Head of caudate nucleus (tissue), 42 donors: ENCODE data around the gene FBP1.

Source experiments
- DNase-seq, 42 donors: peaks; one replicate each; pipeline versions ENCODE4 v3.0.0 to v3.0.0-alpha.2; 2020 to 2021; ENCODE audit warnings: mixed read lengths in 7 of 42
- intact Hi-C: fragments of 100-400 bp; cut with DNase I; formaldehyde crosslinking; loops from one replicate; pipeline ENCODE4 v1.15.0; 2022

Gene FBP1

DNA sequence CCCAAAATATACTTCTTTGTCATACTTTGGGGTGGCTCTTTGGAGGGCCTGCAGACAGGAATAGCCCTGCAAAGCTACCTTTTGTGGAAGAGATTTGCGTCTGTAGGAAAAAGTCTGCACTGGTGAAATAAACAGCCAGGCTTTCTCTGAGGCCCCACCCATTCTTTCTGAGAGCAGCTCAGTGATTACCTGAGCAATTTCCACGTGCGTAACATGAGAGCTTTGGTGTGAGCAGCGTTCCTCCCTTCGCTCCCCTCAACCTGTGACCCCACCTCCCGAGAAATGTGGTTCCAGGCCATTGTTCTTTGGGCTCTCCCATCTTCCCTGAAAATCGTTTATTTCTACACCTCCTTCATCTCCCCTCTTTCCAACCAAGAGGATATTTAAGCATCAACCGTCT, 23.8 kb upstream of the FBP1 start:
- intact Hi-C loops: no loop called here
- DNase-seq: no peak

DNA sequence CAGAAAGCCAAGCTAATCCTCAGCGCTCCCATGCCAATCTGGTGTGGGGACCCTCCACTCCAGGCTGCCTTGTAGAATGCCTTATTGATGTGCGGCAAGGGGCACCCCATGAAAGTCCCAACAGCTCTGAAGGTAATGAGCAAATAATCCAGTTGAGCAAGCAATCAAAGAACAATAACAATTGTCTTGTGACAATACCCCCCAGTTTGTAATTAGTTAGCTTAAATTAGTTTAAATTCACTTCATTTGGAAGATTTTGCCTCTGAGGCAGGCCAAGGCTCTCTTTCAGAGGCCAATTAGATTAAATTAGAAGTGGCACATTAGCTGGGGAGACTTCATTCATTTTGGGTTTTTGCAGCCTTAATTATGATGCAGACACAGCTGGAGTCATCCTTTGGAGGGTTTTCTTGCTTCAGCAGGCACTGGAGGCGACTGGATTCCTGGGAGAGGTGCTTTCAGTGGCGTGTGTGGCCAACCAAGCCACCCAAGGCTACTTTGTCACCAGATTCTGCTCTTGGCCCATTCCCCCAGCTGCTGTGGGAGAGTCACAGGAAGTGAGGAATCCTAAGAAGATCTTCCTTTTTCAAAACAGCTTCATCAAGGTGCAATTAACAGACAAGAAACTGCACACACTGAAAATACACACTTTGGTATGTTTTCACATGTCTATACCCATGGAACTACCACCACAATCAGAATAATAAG, 17.9 kb upstream of the FBP1 start:
- peak in 1 of 42 donors; percentile 5 for DNase-seq
- intact Hi-C loops: no loop called here

DNA sequence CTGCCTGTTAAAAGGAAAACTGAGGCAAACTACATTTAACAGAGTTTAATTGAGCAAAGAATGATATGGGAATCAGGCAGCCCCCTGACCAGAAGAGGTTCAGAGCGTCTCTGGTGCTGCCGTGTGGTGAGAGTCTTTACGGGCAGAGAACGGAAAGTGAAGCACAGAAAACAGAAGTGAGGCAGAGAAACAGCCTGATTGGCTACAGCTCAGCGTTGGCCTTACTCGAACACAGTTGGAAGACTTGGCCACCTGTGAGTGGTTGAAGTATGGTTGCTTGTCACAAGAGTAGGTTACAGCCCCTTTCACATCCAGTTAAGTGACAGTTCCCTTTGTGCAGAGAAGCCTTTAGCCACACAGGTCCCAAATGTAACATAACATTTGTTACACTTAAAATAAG, 16.9 kb upstream of the FBP1 start:
- intact Hi-C loops: no loop called here
- DNase-seq: peak in 12 of 42 donors; percentile 17 to 56 (median 28)

DNA sequence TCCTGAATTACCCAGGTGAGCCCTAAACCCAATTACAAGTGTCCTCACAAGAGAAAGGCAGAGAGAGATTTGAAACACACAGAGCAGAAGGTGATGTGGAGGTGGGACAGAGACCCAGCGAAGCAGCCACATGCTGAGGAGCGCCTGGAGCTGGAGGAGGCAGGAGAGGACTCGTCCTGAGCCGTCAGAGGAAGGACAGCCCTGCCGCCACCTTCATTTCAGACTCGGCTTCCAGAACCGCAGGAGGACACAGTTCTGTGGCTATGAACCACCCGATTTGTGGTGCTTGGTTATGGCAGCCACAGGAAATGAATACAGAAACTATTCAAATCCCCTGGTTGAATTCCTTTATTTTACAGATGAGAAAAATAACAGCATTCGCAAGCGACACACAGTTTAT, 16.4 kb upstream of the FBP1 start:
- DNase-seq: no peak
- intact Hi-C loops: no loop called here

DNA sequence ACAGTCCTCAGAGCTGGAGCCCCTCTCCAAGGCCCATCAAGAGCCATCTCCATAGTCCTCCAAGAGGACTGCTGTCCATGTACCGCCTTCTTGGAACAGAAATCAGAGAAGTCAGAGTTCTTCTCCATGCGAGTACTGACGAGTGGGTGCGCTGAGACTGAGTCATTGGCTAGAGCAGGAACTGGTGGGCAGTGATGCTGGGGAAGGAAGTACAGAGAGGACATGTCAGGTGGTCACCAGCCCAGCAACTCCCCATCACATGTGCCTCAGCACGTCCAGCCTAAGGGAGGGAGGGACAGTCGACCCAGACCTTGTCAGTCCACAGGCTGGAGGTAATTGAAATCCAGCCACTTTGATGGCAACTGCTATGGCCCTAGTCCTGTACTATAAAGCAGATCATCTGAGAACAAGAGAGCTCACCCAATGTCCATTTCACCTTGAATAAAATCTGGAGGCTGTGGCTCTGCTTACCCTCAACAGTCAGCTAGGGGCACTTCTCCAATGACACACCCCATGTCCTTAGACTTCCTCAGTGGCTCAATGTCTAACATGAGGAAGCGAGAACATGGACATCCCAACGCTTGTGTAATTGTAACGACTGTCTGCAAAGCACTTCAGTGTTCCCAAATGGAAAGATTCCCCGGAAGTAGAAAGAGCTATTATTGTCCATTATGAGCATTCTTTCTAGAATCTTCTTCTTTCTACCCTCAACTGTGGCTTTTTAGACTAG, 15.0 kb upstream of the FBP1 start:
- intact Hi-C loops: no loop called here
- peak in 3 of 42 donors; percentile 2 to 28 (median 5) for DNase-seq

DNA sequence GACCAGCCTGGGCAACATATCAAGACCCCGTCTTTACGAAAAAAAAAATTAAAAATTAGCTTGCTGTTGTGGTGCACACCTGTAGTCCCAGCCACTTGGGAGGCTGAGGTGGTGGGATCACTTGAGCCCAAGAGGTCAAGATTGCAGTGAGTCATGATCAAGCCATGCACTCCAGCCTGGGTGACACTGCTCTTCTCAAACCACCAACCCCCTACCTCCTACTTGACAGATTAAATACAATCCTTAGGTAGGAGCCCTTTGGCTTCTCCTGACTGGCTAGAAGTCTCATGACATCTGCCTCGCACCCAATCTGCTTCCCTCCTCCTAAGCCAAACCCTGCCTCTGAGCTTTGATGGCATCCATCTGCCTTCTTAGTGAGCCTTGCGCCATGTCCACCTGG, 11.6 kb upstream of the FBP1 start:
- intact Hi-C loops: no loop called here
- no peak for DNase-seq

DNA sequence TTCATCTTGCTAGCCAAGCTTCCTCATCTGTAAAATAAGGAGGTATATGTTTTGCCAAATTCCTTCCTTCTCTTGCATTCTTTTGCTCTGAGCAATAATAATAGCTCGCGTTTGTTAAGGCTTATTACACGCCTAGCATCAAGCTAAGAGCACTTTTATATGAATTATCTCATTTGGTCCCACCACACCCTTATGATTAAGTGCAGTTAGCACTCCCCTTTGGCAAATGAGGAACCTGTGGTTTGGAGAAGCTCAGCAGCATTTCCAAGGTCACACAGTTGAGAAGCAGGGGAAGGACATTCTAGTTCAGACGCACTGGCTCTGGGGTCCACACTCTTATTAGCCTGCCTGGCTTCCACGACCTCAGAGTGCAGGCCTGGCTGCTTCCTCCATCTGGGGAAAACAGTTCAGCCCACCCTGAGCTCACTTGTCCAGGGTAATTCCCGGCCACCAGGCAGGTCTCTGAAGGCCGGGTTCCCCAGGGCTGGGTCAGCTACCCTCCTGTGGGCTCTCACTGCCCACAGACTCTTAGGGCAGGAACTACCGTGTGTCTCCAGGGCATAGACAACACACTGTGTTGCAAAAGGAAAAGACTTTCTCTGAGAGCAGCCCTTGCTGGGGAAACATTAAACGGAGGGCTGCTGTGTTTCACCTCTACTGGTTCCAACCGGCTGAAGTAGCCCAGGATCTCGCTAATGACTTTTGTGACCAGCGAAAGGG, 9.9 kb upstream of the FBP1 start:
- DNase-seq: no peak

DNA sequence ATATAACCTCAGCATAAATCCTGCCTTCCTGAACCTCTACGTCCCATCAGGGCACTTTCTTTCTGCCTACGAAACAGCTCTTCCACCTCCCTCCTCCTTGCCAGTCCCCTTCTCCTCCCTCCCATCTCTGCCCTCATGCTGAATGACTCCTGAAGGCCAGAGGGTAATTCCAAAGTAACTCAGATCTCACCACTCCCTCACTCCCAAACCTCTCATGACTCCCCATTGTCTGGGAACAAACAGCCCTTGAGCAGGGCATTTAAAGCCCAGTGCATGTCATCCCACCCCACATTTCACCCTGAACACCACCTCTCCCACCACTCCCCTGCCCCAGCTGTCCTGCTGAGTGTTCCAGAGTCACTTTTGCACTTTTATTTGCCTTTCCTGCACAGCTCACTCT, 8.9 kb upstream of the FBP1 start:
- DNase-seq: no peak
- intact Hi-C loops: no loop called here

More for the DNA sequence above, 9.9 kb upstream of the FBP1 start:
- intact Hi-C loops: no loop called here

DNA sequence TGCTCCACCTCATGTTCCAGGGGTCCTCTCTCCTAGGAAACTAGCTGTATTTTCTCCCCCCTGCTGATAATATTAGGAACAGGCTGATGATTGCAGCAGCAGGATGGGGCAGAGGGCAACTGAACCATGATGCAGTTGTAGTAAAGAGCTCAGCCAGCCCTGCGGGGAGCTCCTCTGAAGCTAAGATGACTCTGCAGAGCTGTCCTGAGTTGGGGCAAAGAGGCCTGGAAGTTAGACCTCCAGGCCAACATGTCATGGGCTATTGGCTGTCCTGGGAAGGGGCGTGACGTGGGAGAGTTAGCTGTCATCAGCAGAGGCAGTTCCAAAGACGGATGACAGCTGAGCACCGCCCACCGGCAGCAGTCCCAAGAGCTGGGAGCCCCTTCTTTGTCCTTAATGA, 6.6 kb upstream of the FBP1 start:
- no peak for DNase-seq
- intact Hi-C loops: no loop called here

DNA sequence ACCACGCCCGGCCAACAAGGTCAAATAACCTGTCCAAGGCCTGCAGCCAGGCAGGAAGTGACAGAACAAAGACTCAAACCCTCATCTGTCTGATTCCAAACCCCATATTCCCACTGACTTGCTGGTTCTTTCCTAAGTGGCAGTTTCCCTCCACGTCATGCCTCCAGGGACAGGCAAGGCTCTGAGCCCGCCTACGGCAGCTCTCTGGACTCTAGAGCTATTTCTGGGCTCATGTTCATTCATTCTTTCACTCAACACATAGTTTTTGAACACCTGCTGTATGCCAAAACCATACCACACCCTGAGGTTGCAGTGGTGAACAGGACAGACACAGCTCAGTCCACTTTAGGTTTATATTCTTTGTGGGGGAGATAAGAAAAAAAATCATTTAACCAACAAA, 5.2 kb upstream of the FBP1 start:
- intact Hi-C loops: no loop called here

DNA sequence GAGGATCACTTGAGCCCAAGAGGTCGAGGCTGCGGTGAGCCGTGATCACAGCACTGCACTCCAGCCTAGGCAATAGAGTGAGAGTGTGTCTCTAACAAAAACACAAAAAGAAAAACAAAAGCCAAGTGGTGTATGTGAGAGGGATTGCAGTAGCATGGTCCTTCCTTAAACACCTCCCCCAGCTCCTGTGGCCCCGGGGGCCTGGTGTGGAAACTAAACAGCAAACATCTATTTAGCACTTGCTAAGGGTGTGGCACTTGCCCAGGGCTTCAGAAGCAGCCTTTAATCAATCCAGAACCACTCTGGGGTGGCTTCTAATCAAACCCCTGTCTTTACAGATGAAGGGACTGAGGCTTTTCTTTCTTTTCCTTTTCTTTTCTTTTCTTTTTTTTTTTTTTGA, 4.4 kb upstream of the FBP1 start:
- intact Hi-C loops: no loop called here
- DNase-seq: no peak

More for the DNA sequence above, 5.2 kb upstream of the FBP1 start:
- DNase-seq: no peak

DNA sequence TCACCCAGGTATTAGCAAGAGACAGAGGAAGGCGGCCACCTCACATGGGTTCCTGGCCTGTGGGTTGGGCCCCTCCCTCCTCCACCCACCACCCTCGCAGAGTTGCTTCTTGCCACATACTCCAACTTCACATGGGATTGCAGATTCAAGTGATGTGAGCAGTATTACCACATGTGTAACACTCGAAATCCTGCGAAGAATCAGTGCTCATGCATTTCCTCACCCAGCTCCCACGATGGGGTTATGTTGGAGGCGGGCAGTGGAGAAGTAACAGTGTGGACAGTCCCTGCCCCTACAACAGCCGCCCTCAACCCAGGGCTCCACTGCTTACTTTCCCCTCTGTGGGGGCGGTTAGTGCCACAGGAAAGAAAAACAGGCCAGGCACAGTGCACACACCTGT, 3.9 kb upstream of the FBP1 start:
- no peak for DNase-seq
- intact Hi-C loops: no loop called here

DNA sequence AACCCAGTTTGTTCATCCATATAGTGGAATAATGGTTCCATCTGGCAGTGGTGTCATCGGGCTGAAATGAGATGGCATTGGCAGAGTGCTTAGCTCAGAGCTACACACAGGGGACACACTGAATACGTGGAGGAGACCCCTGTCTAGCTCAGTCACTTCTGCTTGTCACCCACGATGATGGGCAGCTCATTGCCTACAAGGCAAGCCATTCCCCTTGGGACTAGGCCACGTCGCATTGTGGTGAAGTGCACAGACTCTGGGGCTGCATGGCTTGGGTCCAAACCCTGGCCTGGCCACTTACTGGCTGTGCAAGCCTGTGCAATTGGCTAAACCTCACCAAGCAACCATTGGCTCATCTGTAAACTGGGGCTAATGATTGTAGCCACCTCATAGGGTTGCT, 3.2 kb upstream of the FBP1 start:
- DNase-seq: no peak
- intact Hi-C loops: no loop called here

DNA sequence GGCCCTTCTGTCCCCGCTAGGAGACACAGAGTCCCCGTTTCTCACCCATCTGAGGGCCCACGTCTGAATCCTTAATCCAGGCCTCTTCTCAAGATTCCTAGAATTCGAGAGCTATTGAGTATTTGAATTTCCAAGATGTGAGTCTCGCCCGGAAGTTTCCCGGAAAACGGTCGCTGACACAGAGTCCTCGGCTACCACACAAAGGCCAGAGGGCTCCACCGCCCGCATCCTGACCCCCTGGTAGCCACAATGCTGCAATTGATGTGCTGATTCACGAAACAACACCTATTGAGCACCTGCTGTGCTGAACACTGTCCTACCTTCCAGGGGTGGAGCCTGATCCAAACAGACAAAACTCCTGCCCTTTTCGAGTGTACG, 670 bp upstream of the FBP1 start:
- intact Hi-C loops: no loop called here
- DNase-seq: no peak

DNA sequence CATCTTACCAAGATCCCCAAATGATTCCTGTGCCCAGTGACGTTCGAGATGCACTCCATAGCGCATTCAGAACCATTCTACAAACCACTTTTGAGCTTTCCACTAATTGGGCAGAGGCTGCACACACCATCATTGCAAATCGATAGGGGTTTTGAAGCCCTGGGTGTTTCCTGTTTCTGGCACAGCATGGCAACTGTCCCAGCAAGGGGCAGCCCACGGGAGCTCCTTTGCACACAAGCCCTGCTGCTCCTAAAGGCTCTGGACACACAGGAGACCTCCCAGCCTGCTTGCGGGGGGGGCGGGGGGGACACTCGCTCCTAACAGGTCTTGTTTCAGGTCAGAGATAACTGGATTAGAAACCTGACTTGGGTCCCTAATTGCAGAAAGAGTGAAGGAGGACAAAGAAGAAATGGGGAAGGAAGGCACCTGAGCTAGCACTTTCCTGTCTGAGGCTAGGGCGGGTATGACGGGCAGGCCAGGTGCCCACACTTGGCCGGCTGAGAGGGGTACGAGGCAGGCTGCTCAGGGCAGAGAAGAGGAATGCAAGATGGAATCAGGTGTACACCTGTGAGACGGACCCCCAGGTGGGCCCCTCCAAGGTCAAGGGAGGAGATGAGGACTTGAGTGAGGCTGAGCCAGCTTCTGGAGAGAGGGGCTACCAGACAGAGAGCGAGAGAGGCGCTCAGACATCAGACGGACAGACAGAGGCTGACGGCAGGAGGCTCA, 820 bp downstream of the FBP1 start:
- no peak for DNase-seq
- intact Hi-C loops: no loop called here

DNA sequence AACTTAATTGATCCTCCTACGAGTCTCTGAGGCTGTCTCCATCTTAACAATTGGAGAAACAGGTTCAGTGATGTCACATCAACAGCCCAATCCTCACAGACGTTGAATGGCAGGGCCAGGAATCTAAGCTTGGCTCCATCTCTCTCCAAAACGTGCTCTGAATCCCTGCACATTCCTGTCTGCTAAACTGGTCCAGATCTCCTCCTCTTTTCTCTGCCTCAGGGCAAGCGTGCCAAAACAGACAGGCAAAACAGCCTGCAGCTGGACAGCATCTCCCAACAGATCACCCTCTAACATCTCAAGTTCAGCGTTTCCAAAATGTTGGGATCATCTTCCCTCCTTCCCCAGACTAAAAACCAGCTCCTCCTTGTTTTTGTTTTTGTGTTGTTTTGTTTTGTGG, 6.6 kb downstream of the FBP1 start:
- intact Hi-C loops: no loop called here
- peak in 2 of 42 donors; percentile 11 to 13 for DNase-seq

DNA sequence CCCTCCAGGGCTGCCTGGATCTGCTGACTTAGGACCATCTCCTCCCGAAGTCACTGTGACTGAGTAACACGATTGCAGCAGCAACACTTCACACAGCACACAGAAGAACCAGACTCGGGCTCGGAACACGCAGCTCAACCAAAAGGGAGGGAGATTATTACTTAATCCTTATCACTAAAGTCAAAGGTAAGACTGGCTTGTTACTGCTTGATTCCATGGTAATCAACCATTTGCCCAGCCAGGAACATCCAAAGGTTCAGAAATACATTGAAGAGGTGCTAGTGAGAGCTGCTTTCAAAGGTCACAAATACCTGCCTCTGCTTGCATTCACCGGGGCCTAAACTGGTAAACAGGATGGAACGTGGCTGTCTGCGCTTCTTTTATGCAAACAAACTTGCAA, 7.7 kb downstream of the FBP1 start:
- no peak for DNase-seq
- intact Hi-C loops: no loop called here

DNA sequence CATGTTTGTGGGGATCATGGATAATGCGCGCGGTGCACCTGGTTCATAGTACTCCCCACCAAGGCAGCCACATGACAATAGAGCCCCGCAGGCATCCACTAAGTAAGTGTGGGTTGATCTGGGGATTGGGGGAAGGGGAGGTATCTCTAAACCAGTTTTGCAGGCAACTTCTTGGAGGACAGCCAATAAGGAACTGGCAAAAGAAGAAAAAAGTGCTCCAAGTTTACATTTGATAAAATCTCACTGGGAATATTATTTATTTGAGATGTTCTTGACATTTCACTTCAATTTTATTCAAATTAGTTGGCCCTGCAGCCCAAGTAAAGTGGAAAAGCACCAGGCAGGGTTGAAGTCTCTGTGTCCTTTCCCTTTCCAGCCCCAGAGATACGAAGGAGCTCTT, 8.5 kb downstream of the FBP1 start:
- intact Hi-C loops: no loop called here

DNA sequence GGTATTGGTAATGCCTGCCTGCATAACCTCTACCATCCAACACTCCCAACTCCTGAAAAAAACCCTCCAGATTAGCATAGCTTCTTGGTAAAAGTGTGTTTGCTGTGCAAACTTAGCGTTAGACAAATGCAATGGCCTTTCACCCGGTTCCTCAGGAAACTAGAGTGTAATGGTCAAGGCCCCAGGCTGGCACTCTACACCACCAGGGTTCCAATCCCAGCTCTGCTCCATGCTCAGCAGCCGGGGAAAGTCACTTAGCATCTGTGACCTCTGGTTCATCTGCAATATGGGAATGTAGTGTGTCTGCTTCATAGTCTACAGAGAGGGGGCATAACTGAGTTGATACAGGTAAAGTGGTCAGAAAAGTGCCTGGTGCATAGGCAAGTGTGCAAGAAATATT, 9.0 kb downstream of the FBP1 start:
- intact Hi-C loops: no loop called here

More for the DNA sequence above, 8.5 kb downstream of the FBP1 start:
- no peak for DNase-seq

DNA sequence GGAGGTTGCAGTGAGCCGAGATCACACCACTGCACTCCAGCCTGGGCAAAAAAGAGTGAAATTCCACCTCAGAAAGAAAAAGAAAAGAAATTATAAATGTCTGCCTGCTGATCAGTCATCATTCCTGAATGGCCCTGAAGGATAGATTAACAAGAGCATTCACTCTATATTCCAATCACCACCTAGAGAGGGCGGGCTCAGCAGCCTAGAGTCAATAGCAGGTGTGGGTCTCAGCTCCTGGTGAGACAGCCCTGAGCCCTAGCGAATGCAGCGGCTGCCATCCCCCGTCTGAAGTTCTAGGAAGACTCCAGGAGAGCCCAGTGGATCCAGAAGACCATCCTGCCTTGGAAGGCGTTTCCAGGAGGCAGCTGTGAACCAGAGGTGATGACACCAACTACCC, 12.0 kb downstream of the FBP1 start:
- intact Hi-C loops: no loop called here

More for the DNA sequence above, 9.0 kb downstream of the FBP1 start:
- DNase-seq: no peak

More for the DNA sequence above, 12.0 kb downstream of the FBP1 start:
- DNase-seq: no peak
